H1 (cell line): Measurements from ENCODE around the gene DES. TPM values are rescaled to one million over a fixed set of nuclear protein-coding genes. Genes with fewer than 3 reads are reported as not detected.

Experiments
- CBX8 ChIP-seq: fragments of 300-800, 300-1000 bp; sonication (generic); IDR thresholded peaks from 2 replicates; pipeline ENCODE4 v1.7.1; 2016; ENCODE audit warnings: low read depth, low read length, borderline replicate concordance
- NANOG ChIP-seq: IDR thresholded peaks from 2 replicates; pipeline ENCODE4 v1.6.1; 2011; ENCODE audit warnings: low read length, low read depth, mild to moderate bottlenecking, inconsistent platforms; ENCODE audit not compliant: insufficient read depth, poor library complexity, severe bottlenecking
- RBBP5 ChIP-seq: IDR thresholded peaks from 2 replicates; pipeline ENCODE4 v1.7.1; 2012; ENCODE audit warnings: low read depth, mild to moderate bottlenecking, inconsistent platforms, low read length, moderate library complexity, borderline replicate concordance
- polyA plus RNA-seq, 7 experiments: library from polyadenylated mRNA; depleted of rRNA in 3 of 7; stranded (reverse) in 5 of 7; unstranded in 2 of 7; fragments of >200 nt in 5 of 7; fragments of 200-250 nt in 2 of 7; gene quantifications; 1 replicate in 5 of 7; 2 replicates in 1 of 7; 4 replicates in 1 of 7; pipeline versions ENCODE4 v1.2.1 to v1.2.3, GENCODE V29; 2011 to 2013; ENCODE audit warnings: missing spikeins in 2 of 7, mixed read lengths in 2 of 7
- total RNA-seq: library from RNA; stranded (reverse); fragmentation: NEBNext Ultra II Directional; extraction: Animal tissue kit (Norgen Biotek cat#: 25700); gene quantifications from 2 replicates; pipeline ENCODE4 v1.2.1, GENCODE V29; 2021
- TF ChIP-seq, protein P1 (sequence below): IDR thresholded peaks from 2 replicates; pipeline ENCODE4 v1.6.1; 2012; ENCODE audit warnings: low read length, inconsistent platforms

Gene DES
- total and polyA plus RNA-seq, 2 of the 8 experiments (the other 6 are each of a cell fraction or from before 2014, with no cell fraction given), result 1.8 to 4.3 TPM

DNA sequence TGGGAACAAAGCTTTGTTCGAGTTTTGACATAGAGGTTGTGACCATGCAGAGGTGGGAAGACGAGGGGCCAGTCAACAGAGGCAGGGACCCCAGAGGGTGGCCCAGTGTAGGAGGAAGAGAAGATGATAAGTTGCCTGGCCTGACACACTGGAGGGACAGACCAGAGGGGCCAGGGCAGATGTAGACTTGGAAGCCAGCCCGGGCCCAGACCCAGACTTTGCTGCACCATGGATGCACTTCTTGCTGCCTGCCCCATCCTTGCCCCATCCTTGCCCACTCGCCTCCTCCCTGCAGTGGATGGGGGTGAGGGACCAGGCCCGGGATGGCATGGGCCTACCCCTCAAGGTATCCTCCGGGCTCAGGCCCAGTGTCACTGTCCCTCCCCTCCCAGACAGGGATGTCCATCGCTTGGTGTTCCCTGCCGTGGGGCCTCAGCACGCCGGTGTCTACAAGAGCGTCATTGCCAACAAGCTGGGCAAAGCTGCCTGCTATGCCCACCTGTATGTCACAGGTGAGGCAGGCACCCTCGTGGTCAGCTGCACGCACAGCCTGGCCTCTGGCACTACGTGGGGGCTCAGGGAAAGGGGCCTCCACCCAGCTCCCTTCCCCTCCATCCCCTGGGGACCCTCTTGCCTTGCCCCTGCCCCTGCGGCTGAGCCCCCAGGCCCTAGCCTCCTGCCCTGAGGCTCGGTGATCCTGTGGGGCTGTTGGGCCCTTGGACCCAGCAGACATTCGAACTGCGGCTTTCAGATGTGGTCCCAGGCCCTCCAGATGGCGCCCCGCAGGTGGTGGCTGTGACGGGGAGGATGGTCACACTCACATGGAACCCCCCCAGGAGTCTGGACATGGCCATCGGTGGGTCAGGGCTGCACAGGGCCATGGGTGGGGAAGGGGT lies 53.5 kb downstream of the DES start (continued):
- TF ChIP-seq, protein P1, sequence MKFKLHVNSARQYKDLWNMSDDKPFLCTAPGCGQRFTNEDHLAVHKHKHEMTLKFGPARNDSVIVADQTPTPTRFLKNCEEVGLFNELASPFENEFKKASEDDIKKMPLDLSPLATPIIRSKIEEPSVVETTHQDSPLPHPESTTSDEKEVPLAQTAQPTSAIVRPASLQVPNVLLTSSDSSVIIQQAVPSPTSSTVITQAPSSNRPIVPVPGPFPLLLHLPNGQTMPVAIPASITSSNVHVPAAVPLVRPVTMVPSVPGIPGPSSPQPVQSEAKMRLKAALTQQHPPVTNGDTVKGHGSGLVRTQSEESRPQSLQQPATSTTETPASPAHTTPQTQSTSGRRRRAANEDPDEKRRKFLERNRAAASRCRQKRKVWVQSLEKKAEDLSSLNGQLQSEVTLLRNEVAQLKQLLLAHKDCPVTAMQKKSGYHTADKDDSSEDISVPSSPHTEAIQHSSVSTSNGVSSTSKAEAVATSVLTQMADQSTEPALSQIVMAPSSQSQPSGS, result no peak
- no peak for TF ChIP-seq CBX8
- no peak for TF ChIP-seq NANOG
- TF ChIP-seq RBBP5, result no peak
